ENCODE measurements around the gene VAV2.

DNA sequence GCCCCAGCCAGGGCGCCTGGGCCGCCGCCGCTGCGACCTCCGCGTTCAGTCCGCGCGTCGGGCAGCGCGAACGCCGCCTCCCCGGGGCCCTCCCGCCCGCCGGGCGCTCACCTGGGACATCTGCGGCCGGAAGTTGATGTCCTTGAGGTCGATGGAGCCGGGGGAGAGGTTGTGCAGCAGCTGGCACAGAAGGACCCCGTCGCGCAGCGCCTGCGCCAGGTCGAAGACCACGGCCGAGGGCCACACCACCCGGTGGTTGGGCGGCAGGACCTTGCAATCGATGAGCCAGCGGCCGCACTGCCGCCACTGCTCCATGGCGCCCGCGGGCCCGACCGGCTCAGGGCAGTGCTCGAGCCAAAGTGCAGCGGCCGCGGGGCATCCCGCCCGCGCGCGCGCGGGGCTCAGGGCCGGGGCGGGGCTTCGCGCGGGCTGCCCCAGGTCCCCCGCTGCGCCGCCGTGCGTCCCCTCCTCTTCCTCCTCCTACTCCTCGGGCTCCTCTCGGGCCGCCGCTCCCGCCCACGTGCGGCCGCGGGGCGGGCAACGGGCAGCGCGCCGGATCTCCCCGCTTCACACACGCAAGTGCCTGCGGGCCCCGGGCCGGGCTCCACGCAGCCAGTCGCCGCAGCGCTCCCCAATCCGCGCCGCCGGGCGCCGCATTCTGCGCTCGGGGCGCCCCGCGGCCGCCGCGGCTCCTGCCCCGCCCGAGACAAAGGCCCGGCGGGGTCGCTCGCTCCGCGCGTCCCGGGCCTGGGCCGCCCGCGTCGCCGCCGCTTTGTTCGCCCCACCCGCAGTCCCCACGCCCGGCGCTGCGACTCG, at the start of gene VAV2:
- TF ChIP-seq, protein P1, sequence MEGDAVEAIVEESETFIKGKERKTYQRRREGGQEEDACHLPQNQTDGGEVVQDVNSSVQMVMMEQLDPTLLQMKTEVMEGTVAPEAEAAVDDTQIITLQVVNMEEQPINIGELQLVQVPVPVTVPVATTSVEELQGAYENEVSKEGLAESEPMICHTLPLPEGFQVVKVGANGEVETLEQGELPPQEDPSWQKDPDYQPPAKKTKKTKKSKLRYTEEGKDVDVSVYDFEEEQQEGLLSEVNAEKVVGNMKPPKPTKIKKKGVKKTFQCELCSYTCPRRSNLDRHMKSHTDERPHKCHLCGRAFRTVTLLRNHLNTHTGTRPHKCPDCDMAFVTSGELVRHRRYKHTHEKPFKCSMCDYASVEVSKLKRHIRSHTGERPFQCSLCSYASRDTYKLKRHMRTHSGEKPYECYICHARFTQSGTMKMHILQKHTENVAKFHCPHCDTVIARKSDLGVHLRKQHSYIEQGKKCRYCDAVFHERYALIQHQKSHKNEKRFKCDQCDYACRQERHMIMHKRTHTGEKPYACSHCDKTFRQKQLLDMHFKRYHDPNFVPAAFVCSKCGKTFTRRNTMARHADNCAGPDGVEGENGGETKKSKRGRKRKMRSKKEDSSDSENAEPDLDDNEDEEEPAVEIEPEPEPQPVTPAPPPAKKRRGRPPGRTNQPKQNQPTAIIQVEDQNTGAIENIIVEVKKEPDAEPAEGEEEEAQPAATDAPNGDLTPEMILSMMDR (conservative IDR thresholded peaks at IDR 0.05; ENCODE audit: low read length): no peak
- no peak for TF ChIP-seq EZH2phosphoT487 (IDR thresholded peaks at IDR 0.05; ENCODE audit: borderline replicate concordance, low read depth, low read length)
